ENCODE measurements around the gene KCNAB2.

Gene KCNAB2

GRCh38 chr1:6030547-6031261 is 15.0 kb upstream of the KCNAB2 start:
- no peak for DNase-seq (ENCODE audit: low read depth, low spot score)

GRCh38 chr1:6033124-6033523 is 12.6 kb upstream of the KCNAB2 start:
- no peak for DNase-seq (ENCODE audit: low read depth, low spot score)

DNA sequence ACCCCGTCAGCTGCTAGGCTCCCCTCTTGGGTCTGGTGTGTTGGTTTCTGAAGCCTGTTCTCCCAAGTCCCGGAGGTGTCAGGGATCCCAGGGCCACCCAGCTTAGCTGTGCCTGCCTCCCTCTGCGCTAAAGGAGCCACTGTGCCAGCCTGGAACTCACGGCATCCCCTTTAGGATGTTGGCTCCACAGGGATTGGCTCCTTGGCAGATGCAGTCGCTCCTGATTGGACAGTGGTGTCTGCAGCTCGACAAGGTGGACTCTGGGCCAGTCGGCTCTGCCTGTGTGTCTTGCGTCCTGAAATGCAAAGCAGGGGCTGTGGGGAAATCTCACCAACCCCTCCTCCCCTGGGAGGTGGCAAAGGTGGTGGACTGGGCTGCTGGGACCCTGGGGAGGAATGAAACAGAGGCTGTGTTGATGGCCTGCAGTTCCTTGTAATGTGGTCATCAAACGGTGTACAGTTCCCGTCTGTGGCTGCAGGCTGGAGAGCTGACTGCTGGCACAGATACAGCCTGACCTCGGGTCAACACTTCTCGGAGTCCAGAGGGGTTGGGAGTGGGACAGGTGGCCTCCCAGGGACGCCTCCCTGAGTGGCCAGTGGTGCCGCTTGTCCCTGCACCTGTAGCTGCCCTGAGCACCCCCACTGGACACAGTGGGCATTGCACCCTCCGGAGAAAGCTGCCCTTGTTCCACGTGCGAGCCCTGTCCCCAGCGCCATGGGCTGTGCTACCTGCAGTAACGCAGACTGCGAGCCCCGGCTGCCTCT is 11.5 kb upstream of the KCNAB2 start:
- no peak for DNase-seq (ENCODE audit: low read depth, low spot score)

DNA sequence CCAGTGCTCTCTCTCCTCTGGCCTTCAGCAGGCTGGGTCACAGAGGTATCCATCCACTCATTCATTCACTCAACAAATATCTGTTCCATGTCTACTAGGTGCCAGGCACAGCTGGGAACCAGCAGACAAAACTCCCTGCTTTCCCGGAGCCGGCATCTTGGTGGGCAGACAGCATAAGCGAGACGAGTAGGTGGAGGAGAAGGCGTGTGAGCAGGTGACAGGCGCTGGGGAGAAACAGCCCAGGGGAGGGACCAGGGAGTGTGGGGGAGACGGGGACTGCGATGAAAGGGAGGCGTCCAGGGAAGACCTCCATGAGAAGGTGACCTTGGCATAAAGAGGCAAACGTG is 11.0 kb upstream of the KCNAB2 start:
- DNase-seq (ENCODE audit: low read depth, low spot score) = no peak

GRCh38 chr1:6035303-6035702 is 10.4 kb upstream of the KCNAB2 start:
- DNase-seq (ENCODE audit: low read depth, low spot score) = no peak

GRCh38 chr1:6035719-6036118 is 10.0 kb upstream of the KCNAB2 start:
- no peak for DNase-seq (ENCODE audit: low read depth, low spot score)

DNA sequence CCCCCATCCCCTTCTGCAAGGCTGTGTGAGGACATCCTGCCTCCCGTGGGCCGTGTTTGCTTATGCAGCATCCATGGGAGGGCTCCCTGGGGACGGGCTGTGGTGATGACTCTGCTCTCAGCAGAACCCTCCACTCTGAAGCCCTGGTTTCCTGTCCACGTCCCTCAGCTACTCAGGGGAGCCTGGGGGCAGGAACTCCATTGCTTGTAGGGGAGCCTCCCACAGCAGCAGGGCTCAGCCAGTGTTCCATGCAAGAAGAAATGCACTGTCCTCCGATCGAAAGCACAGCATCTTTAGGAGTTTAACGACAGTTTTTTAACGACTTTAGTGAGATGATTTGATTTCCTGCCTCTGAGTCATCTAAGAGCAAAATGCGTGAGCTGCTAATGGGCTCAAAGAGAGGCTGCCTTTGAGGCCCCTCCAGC is 8.3 kb upstream of the KCNAB2 start:
- DNase-seq (ENCODE audit: low read depth, low spot score) = peak; percentile 43

DNA sequence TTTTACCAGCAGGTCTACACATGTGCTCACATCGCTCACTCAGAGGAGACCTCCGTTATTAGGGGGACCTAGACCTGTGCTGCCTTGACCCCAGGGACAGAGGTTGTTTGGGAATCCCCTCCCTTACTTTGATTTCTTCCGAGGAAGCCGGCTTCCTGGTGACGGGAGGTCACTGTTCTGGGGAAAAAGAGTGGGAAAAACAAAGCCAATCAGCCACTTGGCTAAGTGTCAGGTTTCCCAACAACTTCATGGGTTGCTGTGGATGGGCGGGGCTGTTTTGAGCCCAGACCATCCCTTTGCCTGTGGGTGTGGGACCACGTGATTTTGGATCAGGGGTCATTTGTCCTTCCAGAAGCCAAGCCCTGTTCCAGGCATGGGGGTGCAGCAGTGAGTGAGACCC is 7.1 kb upstream of the KCNAB2 start:
- DNase-seq (ENCODE audit: low read depth, low spot score) = no peak

DNA sequence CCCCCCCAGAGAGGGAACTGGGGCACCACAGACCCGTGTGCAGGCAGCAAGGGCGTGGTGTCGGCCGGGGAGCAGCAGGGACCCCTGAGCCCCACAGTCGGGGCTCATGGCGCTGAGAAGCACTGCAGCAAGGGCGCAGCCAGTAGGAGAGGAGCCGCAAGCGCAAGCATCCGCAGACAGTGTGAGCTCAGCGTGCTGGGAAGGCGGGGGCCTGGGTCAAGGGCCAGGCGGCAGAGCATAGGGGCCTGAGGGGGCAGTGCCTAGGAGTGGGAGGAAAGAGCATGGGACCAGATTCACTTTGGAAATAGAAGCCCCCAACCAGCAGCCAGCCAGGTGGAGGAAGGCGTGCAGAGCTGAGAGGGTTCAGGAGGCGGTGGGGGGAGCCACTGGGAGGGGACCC is 6.7 kb upstream of the KCNAB2 start:
- no peak for DNase-seq (ENCODE audit: low read depth, low spot score)

DNA sequence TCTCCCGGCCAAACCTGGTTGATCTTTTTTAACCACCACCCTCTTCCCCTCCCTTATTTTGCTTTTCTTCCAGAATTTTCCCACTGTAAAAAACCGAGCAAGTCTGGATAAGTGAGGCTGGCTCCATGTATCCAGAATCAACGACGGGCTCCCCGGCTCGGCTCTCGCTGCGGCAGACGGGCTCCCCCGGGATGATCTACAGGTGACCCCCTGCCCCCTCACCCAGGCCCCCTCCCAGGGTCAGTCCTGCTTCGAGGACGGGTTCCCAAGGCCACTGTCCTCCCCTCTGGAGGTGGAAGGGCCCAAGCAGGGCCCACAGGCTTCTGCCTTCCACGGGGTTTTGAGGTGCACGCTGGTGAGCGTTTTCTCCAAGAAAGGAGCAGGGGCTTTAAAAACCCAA is 5.2 kb upstream of the KCNAB2 start:
- no peak for DNase-seq (ENCODE audit: low read depth, low spot score)

- DNase-seq (ENCODE audit: low read depth, low spot score) = no peak
These were observed 4.8 kb upstream of the KCNAB2 start for GRCh38 chr1:6040861-6041415.

DNA sequence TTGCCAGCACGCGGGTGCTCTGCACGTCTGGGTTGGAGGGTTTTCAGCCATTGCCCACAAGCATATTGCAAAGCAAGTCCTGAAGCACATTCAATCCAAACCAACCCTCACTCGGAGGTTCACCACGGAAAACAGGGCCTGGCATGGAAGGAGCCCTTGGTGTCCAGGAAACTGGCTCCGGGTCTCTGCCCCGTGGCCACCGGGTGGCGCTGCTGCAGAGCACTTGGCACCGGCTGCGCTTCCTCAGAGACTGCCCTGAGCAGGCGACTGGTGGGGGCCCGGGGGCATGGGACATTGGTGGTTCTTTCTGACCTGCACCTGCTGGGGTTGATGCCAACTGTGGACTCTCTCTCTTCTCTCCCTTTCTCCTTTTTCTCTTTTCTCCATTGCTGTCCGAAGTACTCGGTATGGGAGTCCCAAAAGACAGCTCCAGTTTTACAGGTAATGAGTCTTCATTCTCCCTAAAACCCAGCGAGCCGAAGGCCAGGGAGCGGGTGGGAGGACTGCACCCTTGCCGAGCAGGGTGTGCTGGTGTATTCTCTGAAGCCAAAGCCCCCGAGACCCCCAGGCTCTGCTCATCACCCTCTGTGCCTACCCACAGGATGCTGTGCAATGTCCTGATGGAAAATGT is 4.1 kb upstream of the KCNAB2 start:
- no peak for DNase-seq (ENCODE audit: low read depth, low spot score)

DNA sequence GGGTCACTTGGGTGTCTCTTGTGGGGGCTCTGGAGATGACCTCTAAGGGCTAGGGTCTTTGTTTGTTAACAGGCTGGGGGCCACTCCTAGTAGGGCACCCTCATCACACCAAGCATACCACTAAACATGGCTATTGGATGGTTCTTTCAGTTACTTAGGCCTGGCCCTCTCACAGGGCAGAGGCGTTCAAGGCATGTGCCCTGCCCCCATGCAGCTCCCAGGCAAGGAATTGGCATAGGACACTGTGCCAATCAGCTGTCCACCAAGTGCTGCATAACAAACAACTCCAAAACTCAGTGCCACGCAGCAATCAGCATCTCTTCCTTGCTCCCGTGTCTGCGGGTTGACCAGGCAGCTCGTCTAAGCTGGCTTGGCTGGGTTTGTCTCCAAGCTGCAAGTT is 2.1 kb upstream of the KCNAB2 start:
- DNase-seq (ENCODE audit: low read depth, low spot score) = no peak

- DNase-seq (ENCODE audit: low read depth, low spot score) = no peak
These were observed 1.1 kb upstream of the KCNAB2 start for GRCh38 chr1:6044481-6045109.

DNA sequence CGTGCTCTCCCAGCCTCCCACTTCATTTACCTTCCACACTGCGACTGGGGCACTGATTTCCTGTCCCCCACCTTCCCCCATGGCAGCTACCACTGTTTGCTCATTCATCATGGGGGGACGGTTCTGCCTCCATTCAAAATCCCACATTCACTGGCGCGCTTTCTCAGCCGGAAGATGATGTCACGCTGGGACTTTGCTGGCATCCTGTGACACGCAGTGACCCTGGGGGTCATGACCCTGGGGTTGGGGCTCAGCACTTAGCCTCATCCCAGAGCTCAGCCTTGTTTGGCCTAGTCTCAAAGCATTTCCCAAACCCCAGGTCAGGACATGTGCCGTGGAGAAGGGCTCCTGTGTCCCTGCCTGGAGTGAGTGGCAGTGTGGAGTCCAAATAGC is 582 bp upstream of the KCNAB2 start:
- no peak for DNase-seq (ENCODE audit: low read depth, low spot score)

GRCh38 chr1:6046279-6046678 is 591 bp downstream of the KCNAB2 start:
- DNase-seq (ENCODE audit: low read depth, low spot score) = no peak

DNA sequence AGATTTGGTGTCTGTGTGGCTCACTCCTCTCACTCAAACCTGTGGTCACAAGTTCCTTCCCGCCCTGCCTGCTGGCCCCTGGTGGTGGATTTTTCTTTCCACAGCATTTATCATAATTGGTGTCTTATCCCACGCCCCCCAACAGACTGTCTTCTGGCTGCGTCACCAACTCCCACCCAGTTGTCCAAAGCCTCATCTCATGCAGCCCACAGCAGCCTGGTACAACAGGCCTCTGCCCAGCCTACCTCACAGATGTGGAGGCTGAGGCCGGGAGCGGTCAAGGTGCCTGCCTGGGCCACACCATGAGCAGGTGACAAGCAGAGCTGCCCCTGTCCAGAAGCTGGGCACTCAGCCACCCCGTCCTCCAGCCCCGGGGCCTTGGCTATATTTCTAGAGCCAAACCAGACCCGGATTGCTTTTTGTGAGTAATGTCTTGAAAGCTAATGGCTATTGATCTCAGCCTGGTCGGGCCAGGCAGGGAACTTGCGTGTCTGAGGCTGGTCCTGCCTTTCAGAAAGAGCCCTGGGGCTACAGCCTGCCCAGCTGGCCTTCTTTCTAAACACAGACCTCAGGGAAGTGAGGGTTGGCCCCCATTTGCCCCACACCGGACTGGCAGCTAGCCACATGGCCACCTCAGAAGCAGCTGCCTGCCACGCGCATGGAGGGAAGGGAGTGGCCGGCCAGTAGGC is 2.6 kb downstream of the KCNAB2 start:
- no peak for DNase-seq (ENCODE audit: low read depth, low spot score)

GRCh38 chr1:6049419-6049818 is 3.7 kb downstream of the KCNAB2 start:
- no peak for DNase-seq (ENCODE audit: low read depth, low spot score)

DNA sequence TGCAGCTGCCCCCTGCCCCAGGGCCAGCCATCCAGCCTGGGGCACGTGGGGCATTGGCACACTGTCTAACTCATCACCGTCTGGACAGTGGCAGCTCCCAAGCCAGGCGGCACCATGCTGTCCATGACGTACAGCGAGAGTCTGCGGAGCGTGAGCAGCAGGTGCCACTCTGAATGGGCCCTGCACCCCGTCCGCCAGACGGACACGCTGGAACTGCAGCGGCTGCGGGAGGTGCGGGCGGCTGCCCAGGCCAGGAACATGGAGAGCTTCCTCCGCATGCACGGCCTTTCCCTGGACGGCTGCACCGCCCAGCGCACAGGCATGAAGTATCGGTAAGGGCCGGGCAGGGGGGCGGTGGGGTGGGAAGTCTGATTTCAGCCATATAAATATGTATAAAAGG is 5.7 kb downstream of the KCNAB2 start:
- DNase-seq (ENCODE audit: low read depth, low spot score) = no peak

- DNase-seq (ENCODE audit: low read depth, low spot score) = peak; percentile 56
These were observed 7.0 kb downstream of the KCNAB2 start for GRCh38 chr1:6052543-6053205.

DNA sequence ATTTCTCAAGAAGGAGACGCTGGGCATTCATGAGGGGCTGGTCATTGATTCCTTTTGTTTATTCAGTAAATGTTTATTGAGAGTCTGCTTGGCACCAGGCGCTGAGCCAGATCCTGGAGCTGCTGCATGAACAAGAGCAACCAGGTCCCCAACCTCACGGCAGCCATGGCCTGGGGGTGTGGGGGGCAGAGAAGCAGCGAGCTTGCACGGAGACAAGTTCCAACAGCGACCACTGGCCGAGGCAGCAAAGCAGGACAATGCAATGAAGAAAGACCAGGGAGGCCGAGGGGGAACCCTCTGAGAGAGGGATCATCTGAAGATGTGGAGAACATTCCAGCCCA is 7.5 kb downstream of the KCNAB2 start:
- no peak for DNase-seq (ENCODE audit: low read depth, low spot score)
